Testis (tissue), 5 donors: ENCODE measurements around the gene MAST4. TPM values are rescaled to one million over a fixed set of nuclear protein-coding genes. Genes with fewer than 3 reads are reported as not detected.
A peak's percentile ranks its signal among the peaks of the same experiment; 100 is the strongest.

ENCODE experiments used
- DNase-seq: peaks from one replicate; pipeline ENCODE4 v3.0.0-alpha.2; 2019
- H3K27ac ChIP-seq, 2 donors: fragments of 200-600 bp; sonication (generic); one replicate each; pipeline ENCODE4 v1.5.1; 2019
- H3K27me3 ChIP-seq: fragments of 200-600 bp; sonication (generic); one replicate; pipeline ENCODE4 v1.5.1; 2019
- H3K36me3 ChIP-seq: fragments of 200-600 bp; sonication (generic); one replicate; pipeline ENCODE4 v1.5.1; 2017; ENCODE audit warnings: low read depth; ENCODE audit errors: missing control alignments
- H3K4me1 ChIP-seq: fragments of 200-600 bp; sonication (generic); one replicate; pipeline ENCODE4 v1.5.1; 2019
- H3K4me3 ChIP-seq, 2 donors: fragments of 200-600 bp; sonication (generic); one replicate each; pipeline ENCODE4 v1.5.1; 2017 to 2019
- H3K9me3 ChIP-seq: fragments of 200-600 bp; sonication (generic); one replicate; pipeline ENCODE4 v1.5.1; 2017
- CTCF ChIP-seq, 3 experiments: fragments of 450-650 bp in 2 of 3; fragments of 200-600 bp in 1 of 3; sonication (generic) in 1 of 3; IDR thresholded peaks; one replicate each; pipeline ENCODE4 v1.5.1; 2016 to 2019; ENCODE audit warnings: antibody characterized with exemption in 3 of 3, mild to moderate bottlenecking in 2 of 3, moderate library complexity in 1 of 3
- POLR2A ChIP-seq: fragments of 450-650 bp; IDR thresholded peaks from one replicate; pipeline ENCODE4 v1.6.1; 2017; ENCODE audit warnings: antibody characterized with exemption, mild to moderate bottlenecking, moderate library complexity
- WGBS, 2 donors: methylation state at CpG; one replicate each; pipeline ENCODE4 v1.1.5; 2018; 5-methylcytosine and 5-hydroxymethylcytosine counted together
- intact Hi-C: fragments of 100-400 bp; cut with DNase I; formaldehyde crosslinking; loops from one replicate; pipeline ENCODE4 v1.15.1; 2023; ENCODE audit warnings: low total_unique reads
- long read RNA-seq, 2 donors: transcript quantifications; one replicate each; lab custom pipeline, GENCODE V29; 2026
- polyA plus RNA-seq: library from polyadenylated mRNA; stranded (reverse); fragments of 350-450 nt; fragmentation: Illumina TruSeq; extraction: RNeasy Lipid Tissue Mini Kit (QIAGEN cat#74804); gene quantifications from one replicate; pipeline ENCODE4 v1.2.3, GENCODE V29; 2014; ENCODE audit warnings: low read depth, low replicate concordance; ENCODE audit not compliant: insufficient read depth
- total RNA-seq, 2 donors: library from RNA; depleted of rRNA; stranded (reverse); fragments of >200 nt; gene quantifications; one replicate each; pipeline ENCODE4 v1.2.3, GENCODE V29; 2016

The MAST4 gene
- total RNA-seq (10 to 100 TPM; 51.4 to 56.4 TPM), polyA plus RNA-seq (27.2 TPM)
- long read RNA-seq, donor 1, result 0 reads
- long read RNA-seq, donor 2, partial matches to known transcripts, result 0 of 2 reads
- long read RNA-seq, donor 2, other reads (novel, unspliced or antisense), result 0 of 2 reads

GRCh38 chr5:66595756-66596635, at the start of gene MAST4:
Gene MAST4, plus strand, starts transcription at chr5:66596393. Its CDS starts 263 bp downstream, at chr5:66596656.
- Histone ChIP-seq H3K27me3 (no peaks in the 10 kb centered on the region), H3K36me3 (no peaks in the 10 kb centered on the region), H3K4me1 (no peaks in the 10 kb centered on the region), H3K27ac (peak within 1 kb of the TSS; percentile 22 to 63), H3K9me3 (no peaks in the 10 kb centered on the region), H3K4me3 (peak within 1 kb of the TSS; percentile 76 to 81)
- DNase-seq, result peak; percentile 95
- intact Hi-C loops, result no loop called here
- no peak for TF ChIP-seq POLR2A
- no peak for TF ChIP-seq CTCF (IDR thresholded peaks at IDR 0.05)
- WGBS, 2 donors, result 1 to 4% methylated on average over 19 to 58 of the region's 74 CpGs

DNA sequence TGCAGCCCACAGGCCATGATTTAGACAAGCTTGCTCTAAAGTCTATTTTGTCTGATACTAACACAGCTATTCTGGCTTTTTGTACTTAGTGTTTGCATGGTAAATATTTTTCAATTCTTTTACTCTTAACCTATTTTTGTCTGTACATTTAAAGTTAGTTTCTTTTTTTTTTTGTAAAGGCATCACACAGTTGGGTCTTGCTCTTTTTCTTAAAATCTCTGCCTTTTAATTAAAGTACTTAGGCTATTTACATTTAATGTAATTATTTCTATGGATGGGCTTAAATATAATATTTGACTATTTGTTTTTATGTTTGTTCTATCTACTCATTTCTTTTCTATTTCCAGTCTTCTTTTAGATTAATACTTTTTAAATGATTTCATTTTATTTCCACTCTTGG, 49.7 kb upstream of the MAST4 start:
- H3K27me3 ChIP-seq, result no peaks in the 10 kb centered on the region
- no peak overlapping the region for H3K27ac ChIP-seq
- H3K4me3 ChIP-seq, result no peak overlapping the region
- no peak for TF ChIP-seq POLR2A
- TF ChIP-seq CTCF (IDR thresholded peaks at IDR 0.05), result no peak
- no peak for DNase-seq
- H3K4me1 ChIP-seq, result peaks cover 4% of the 10 kb centered on the region
- no peaks in the 10 kb centered on the region for H3K36me3 ChIP-seq
- H3K9me3 ChIP-seq, result no peaks in the 10 kb centered on the region
- intact Hi-C loops, result no loop called here

DNA sequence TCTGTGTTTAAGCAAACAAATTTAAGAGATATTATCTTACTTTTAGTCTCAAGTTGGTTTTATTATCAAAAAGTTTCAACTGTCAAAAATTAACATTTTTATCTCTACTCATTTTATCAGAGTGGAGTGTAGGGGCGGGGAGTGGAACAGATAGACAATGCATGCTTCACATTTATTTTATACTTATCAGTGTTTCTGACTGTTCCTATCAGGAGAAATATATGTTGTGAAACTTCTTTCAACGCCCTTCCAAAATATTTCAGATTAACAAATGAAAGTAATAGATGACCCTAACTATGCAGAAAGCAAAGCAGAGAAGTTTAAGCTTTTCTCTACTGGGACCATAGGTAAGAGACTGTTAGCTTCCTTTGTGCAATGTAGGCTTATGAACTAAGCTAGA, 44.9 kb upstream of the MAST4 start:
- WGBS, 2 donors, result 55 to 71% methylated on average over 2 of the region's 2 CpGs
- H3K36me3 ChIP-seq, result no peaks in the 10 kb centered on the region

DNA sequence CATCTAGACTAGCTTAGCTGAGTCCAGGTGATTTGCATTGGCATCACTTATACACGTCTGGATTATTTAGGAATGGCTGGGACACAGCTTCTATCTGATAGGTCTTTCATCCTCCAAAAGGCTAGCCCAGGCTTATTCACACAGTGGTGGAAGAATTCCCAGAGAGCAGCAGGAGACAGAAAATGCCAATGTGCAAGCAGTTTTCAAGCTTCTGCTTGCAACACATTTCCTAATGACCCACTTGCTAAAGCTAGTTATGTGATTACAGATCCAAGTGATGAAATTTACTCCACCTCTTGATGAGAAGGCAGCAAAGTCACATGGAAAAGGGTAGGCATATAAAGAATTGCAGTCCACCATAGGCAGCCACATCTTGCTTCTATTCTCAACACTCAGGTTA, 44.2 kb upstream of the MAST4 start:
- H3K4me3 ChIP-seq, result no peak overlapping the region
- H3K9me3 ChIP-seq, result no peaks in the 10 kb centered on the region
- DNase-seq, result no peak
- intact Hi-C loops, result no loop called here
- 64 to 69% methylated on average over 1 of the region's 1 CpG for WGBS, 2 donors
- no peak overlapping the region for H3K27ac ChIP-seq
- no peaks in the 10 kb centered on the region for H3K27me3 ChIP-seq
- no peaks in the 10 kb centered on the region for H3K36me3 ChIP-seq
- peaks cover 9% of the 10 kb centered on the region for H3K4me1 ChIP-seq
- no peak for TF ChIP-seq POLR2A
- no peak for TF ChIP-seq CTCF (IDR thresholded peaks at IDR 0.05)

More for the DNA sequence above, 44.9 kb upstream of the MAST4 start:
- intact Hi-C loops, result no loop called here
- Histone ChIP-seq H3K4me1 (peaks cover 9% of the 10 kb centered on the region), H3K4me3 (no peak overlapping the region), H3K9me3 (no peaks in the 10 kb centered on the region), H3K27me3 (no peaks in the 10 kb centered on the region), H3K27ac (no peak overlapping the region)
- no peak for DNase-seq
- TF ChIP-seq CTCF (IDR thresholded peaks at IDR 0.05) (no peak), POLR2A (no peak)
